ENCODE results near the gene DRICH1. TPM values are rescaled to one million over a fixed set of nuclear protein-coding genes. Genes with fewer than 3 reads are reported as not detected.
A peak's percentile ranks its signal among the peaks of the same experiment; 100 is the strongest.

DRICH1 gene
- total RNA-seq, 1 donor from 2014 or later, result not detected

- TF ChIP-seq CTCF (IDR thresholded peaks at IDR 0.05; ENCODE audit: unreplicated experiment), result no peak
- Mint-ChIP-seq H3K36me3 (ENCODE audit: low read depth, unreplicated experiment) (no peaks in the 10 kb centered on the region), H3K27me3 (ENCODE audit: unreplicated experiment) (peaks cover 2% of the 10 kb centered on the region), H3K27ac (ENCODE audit: unreplicated experiment) (no peak overlapping the region), H3K4me1 (ENCODE audit: unreplicated experiment) (no peaks in the 10 kb centered on the region), H3K4me3 (ENCODE audit: unreplicated experiment) (no peak overlapping the region), H3K9me3 (ENCODE audit: unreplicated experiment) (no peaks in the 10 kb centered on the region)
- DNase-seq (ENCODE audit: low spot score), result no peak
Measured at GRCh38 chr22:23621082-23621780, 10.9 kb downstream of the DRICH1 start.

GRCh38 chr22:23613193-23613972 is 18.7 kb downstream of the DRICH1 start:
- no peak overlapping the region for H3K27ac Mint-ChIP-seq (ENCODE audit: unreplicated experiment)
- no peaks in the 10 kb centered on the region for H3K9me3 Mint-ChIP-seq (ENCODE audit: unreplicated experiment)
- H3K4me1 Mint-ChIP-seq (ENCODE audit: unreplicated experiment), result peaks cover 8% of the 10 kb centered on the region
- no peaks in the 10 kb centered on the region for H3K36me3 Mint-ChIP-seq (ENCODE audit: low read depth, unreplicated experiment)
- H3K27me3 Mint-ChIP-seq (ENCODE audit: unreplicated experiment), result peaks cover 3% of the 10 kb centered on the region
- TF ChIP-seq CTCF (IDR thresholded peaks at IDR 0.05; ENCODE audit: unreplicated experiment), result no peak
- no peak overlapping the region for H3K4me3 Mint-ChIP-seq (ENCODE audit: unreplicated experiment)
- no peak for DNase-seq (ENCODE audit: low spot score)

GRCh38 chr22:23609983-23610781 is 21.9 kb downstream of the DRICH1 start:
- Mint-ChIP-seq H3K27ac (ENCODE audit: unreplicated experiment) (no peak overlapping the region), H3K4me1 (ENCODE audit: unreplicated experiment) (peaks cover 8% of the 10 kb centered on the region), H3K27me3 (ENCODE audit: unreplicated experiment) (peaks cover 4% of the 10 kb centered on the region), H3K36me3 (ENCODE audit: low read depth, unreplicated experiment) (no peaks in the 10 kb centered on the region), H3K4me3 (ENCODE audit: unreplicated experiment) (no peak overlapping the region), H3K9me3 (ENCODE audit: unreplicated experiment) (no peaks in the 10 kb centered on the region)
- DNase-seq (ENCODE audit: low spot score), result no peak
- no peak for TF ChIP-seq CTCF (IDR thresholded peaks at IDR 0.05; ENCODE audit: unreplicated experiment)

- H3K9me3 Mint-ChIP-seq (ENCODE audit: unreplicated experiment), result no peaks in the 10 kb centered on the region
- H3K36me3 Mint-ChIP-seq (ENCODE audit: low read depth, unreplicated experiment), result no peaks in the 10 kb centered on the region
- H3K27ac Mint-ChIP-seq (ENCODE audit: unreplicated experiment), result no peak overlapping the region
- H3K4me1 Mint-ChIP-seq (ENCODE audit: unreplicated experiment), result peaks cover 8% of the 10 kb centered on the region
- TF ChIP-seq CTCF (IDR thresholded peaks at IDR 0.05; ENCODE audit: unreplicated experiment), result no peak
- peak; percentile 64 for DNase-seq (ENCODE audit: low spot score)
- H3K4me3 Mint-ChIP-seq (ENCODE audit: unreplicated experiment), result no peak overlapping the region
- peaks cover 2% of the 10 kb centered on the region for H3K27me3 Mint-ChIP-seq (ENCODE audit: unreplicated experiment)
Measured at GRCh38 chr22:23608583-23608982, 23.5 kb downstream of the DRICH1 start.

All from endothelial cell (in vitro differentiated cells).